Endothelial cell of umbilical vein (primary cell): ENCODE measurements around the gene INPP5B. TPM values are rescaled to one million over a fixed set of nuclear protein-coding genes. Genes with fewer than 3 reads are reported as not detected.
A peak's percentile ranks its signal among the peaks of the same experiment; 100 is the strongest.

ENCODE experiments used
- BruUV-seq: library from RNA; stranded (reverse); fragments of 400-500 nt; replicated peaks from 2 replicates; lab custom pipeline; 2021; lab: Mats Ljungman, UMichigan
- CTCF ChIA-PET: fragments of 300-600, 350-600 bp; sonication (Branson Sonifier 250); formaldehyde crosslinking; loops from one replicate; lab custom pipeline; 2021; ENCODE audit warnings: antibody characterized with exemption, inconsistent platforms; lab: Charles Lee
- POLR2A ChIA-PET: fragments of 300-600, 350-600 bp; sonication (Branson Sonifier 250); formaldehyde crosslinking; loops from one replicate; lab custom pipeline; 2021; ENCODE audit warnings: antibody characterized with exemption, inconsistent platforms; lab: Charles Lee
- DNase-seq: peaks from one replicate; pipeline ENCODE4 v3.0.0-alpha.2; 2011; ENCODE audit warnings: low read depth, low spot score
- FAIRE-seq: peaks from 2 replicates; lab custom pipeline; 2011; peaks lifted over from hg19 to GRCh38; lab: Jason Lieb, UNC
- H2AFZ ChIP-seq: 2 replicates; pipeline ENCODE4 v1.6.0; 2012; ENCODE audit warnings: low read depth, low read length, control low read depth, inconsistent platforms
- H3K27ac ChIP-seq: 2 replicates; pipeline ENCODE4 v1.5.1; 2011; ENCODE audit warnings: low read depth, mild to moderate bottlenecking, control low read depth, low read length, moderate library complexity; ENCODE audit not compliant: insufficient read depth
- H3K27me3 ChIP-seq, 2 experiments: 2 replicates each; pipeline versions ENCODE4 v1.6.0 to v1.6.1; 2011; ENCODE audit warnings: low read length in 2 of 2, mixed read lengths in 1 of 2; ENCODE audit not compliant: control insufficient read depth in 2 of 2, insufficient read depth in 2 of 2
- H3K36me3 ChIP-seq, 2 experiments: 2 replicates in 1 of 2; 3 replicates in 1 of 2; pipeline ENCODE4 v1.5.1; 2011; ENCODE audit warnings: low read length in 2 of 2, mild to moderate bottlenecking in 1 of 2, moderate library complexity in 1 of 2; ENCODE audit not compliant: control insufficient read depth in 2 of 2, insufficient read depth in 2 of 2; ENCODE audit errors: extremely low read depth in 1 of 2
- H3K4me1 ChIP-seq: 3 replicates; pipeline ENCODE4 v1.5.1; 2011; ENCODE audit warnings: mild to moderate bottlenecking, low read length; ENCODE audit not compliant: control insufficient read depth, insufficient read depth; ENCODE audit errors: extremely low read depth
- H3K4me2 ChIP-seq: 2 replicates; pipeline ENCODE4 v1.6.1; 2011; ENCODE audit warnings: low read length, control low read depth, mixed read lengths; ENCODE audit not compliant: insufficient read depth
- H3K4me3 ChIP-seq, 3 experiments: fragments of 200-600 bp in 1 of 3; sonication (generic), shearing (Covaris generic) in 1 of 3; replicated peaks in 1 of 3; 2 replicates each; pipeline ENCODE4 v1.5.1; 2011 to 2016; ENCODE audit warnings: control low read depth in 3 of 3, low read length in 3 of 3, mild to moderate bottlenecking in 2 of 3, inconsistent platforms in 1 of 3, low read depth in 1 of 3, moderate library complexity in 1 of 3; ENCODE audit not compliant: insufficient read depth in 1 of 3
- H3K79me2 ChIP-seq: 2 replicates; pipeline ENCODE4 v1.6.0; 2012; ENCODE audit warnings: low read length, inconsistent platforms; ENCODE audit not compliant: control insufficient read depth, insufficient read depth
- H3K9ac ChIP-seq: replicated peaks from 2 replicates; pipeline ENCODE3; 2011; ENCODE audit warnings: low read length, control low read depth; ENCODE audit not compliant: insufficient read depth; ENCODE audit errors: extremely low read depth
- H3K9me1 ChIP-seq: replicated peaks from 3 replicates; pipeline ENCODE4 v1.6.0; 2011; ENCODE audit warnings: mild to moderate bottlenecking, low read length; ENCODE audit not compliant: control insufficient read depth, insufficient read depth; ENCODE audit errors: extremely low read depth
- H3K9me3 ChIP-seq: replicated peaks from 2 replicates; pipeline ENCODE4 v1.5.1; 2012; ENCODE audit warnings: low read length, inconsistent platforms; ENCODE audit not compliant: control insufficient read depth, insufficient read depth
- H4K20me1 ChIP-seq: replicated peaks from 2 replicates; pipeline ENCODE3; 2011; ENCODE audit warnings: mild to moderate bottlenecking, low read length; ENCODE audit not compliant: control insufficient read depth, insufficient read depth; ENCODE audit errors: extremely low read depth
- EZH2 ChIP-seq: IDR thresholded peaks from 2 replicates; pipeline ENCODE4 v1.6.1; 2012; ENCODE audit warnings: borderline replicate concordance, low read depth, mild to moderate bottlenecking, moderate library complexity, low read length, inconsistent platforms; ENCODE audit not compliant: severe bottlenecking
- FOS ChIP-seq: IDR thresholded peaks from 2 replicates; pipeline ENCODE4 v1.6.1; 2011; ENCODE audit warnings: mild to moderate bottlenecking, low read length, moderate library complexity, borderline replicate concordance; ENCODE audit not compliant: insufficient read depth
- GATA2 ChIP-seq: IDR thresholded peaks from 2 replicates; pipeline ENCODE4 v1.7.0; 2011; ENCODE audit warnings: low read depth, mild to moderate bottlenecking, moderate library complexity, mixed read lengths, low read length; ENCODE audit not compliant: insufficient read length, insufficient read depth
- JUN ChIP-seq: IDR thresholded peaks from 2 replicates; pipeline ENCODE4 v1.6.1; 2011; ENCODE audit warnings: borderline replicate concordance, low read depth; ENCODE audit not compliant: insufficient read length, insufficient read depth
- POLR2A ChIP-seq: IDR thresholded peaks from 2 replicates; pipeline ENCODE4 v1.6.1; 2012; ENCODE audit warnings: low read depth, mild to moderate bottlenecking, control low read depth, low read length
- POLR2AphosphoS5 ChIP-seq: IDR thresholded peaks from 2 replicates; pipeline ENCODE4 v1.6.1; 2012; ENCODE audit warnings: low read depth, mild to moderate bottlenecking, control low read depth, low read length, moderate library complexity; ENCODE audit not compliant: insufficient read depth
- dilution Hi-C: fragments of 300-500 bp; cut with MboI; formaldehyde crosslinking; loops from one replicate; pipeline ENCODE4 v1.15.0; 2019; ENCODE audit warnings: low sequenced_read_pairs; ENCODE audit not compliant: extremely low pct_ligation_motif_present
- intact Hi-C: fragments of 100-400 bp; cut with micrococcal nuclease; formaldehyde crosslinking; loops from one replicate; pipeline ENCODE4 v1.10.0; 2022
- polyA plus RNA-seq, 4 experiments: library from polyadenylated mRNA; depleted of rRNA in 3 of 4; stranded (reverse) in 3 of 4; unstranded in 1 of 4; fragments of >200 nt; gene quantifications; 2 replicates each; pipeline versions ENCODE4 v1.2.1 to v1.2.3, GENCODE V29; 2011 to 2012; ENCODE audit warnings: missing spikeins in 1 of 4
- total RNA-seq: library from RNA; stranded (reverse); gene quantifications from 2 replicates; pipeline ENCODE4 v1.2.3, GENCODE V29; 2021
- TF ChIP-seq, protein P1 (sequence below): IDR thresholded peaks from 2 replicates; pipeline ENCODE4 v1.6.1; 2011; ENCODE audit not compliant: insufficient read depth, insufficient read length

INPP5B gene
- total and polyA plus RNA-seq, 2 donors (not counting 3 experiments of a cell fraction or from before 2014, with no cell fraction given) = 7.4 to 14.7 TPM

DNA sequence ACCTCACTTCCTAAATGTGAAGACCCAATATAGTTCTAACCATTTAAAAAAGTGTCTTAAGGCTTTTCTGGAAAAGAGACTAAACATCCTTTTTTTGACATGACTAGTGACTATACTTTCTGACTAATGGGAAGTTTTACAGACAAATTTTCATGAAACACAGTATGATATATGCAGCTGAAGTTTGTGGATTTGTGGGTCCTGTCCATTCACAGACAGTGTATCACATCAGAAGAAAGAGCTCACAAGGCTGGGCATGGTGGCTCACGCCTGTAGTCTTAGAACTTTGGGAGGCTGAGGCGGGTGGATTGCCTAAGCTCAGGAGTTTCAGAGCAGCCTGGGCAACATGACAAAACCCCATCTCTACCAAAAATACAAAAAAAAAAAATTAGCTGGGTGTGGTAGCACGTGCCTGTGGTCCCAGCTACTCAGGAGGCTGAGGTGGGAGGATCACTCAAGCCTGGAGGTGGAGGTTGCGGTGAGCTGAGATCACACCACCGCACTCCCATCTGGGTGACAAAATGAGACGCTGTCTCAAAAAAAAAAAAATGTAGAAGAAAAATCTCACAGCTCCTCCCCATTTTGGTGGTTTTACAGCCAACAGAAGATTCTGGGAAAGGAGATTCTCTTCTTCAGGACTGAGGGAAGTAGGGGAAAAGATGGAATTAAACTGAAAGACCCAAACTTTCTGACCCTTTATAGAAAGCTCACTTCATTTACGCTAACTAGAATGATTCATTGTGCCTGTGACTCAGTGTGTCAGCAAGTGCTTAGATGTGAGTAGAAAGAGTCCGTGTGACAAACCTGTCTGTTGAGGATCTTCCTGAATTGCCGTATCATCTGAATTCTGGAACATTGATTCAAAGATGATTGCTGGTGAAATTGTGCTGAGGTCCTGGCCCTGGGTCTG, 123.7 kb downstream of the INPP5B start:
- ChIA-PET CTCF (interaction anchor here (1.1 kb wide), 1 partner anchor 36 kb away, joined by 5 read pairs; the partner anchor contains the start of gene MTF1), POLR2A (no interaction called here)
- no peaks in the 10 kb centered on the region for H4K20me1 ChIP-seq
- intact Hi-C loops = no loop called here
- H3K79me2 ChIP-seq = no peaks in the 10 kb centered on the region
- H3K9me3 ChIP-seq = no peaks in the 10 kb centered on the region
- no peak overlapping the region for H3K4me3 ChIP-seq
- dilution Hi-C loops = no loop called here
- no peaks in the 10 kb centered on the region for H3K4me1 ChIP-seq
- no peak overlapping the region for H3K9ac ChIP-seq
- H3K4me2 ChIP-seq = no peak overlapping the region
- H3K27me3 ChIP-seq = no peaks in the 10 kb centered on the region
- peaks cover 7 to 16% of the 10 kb centered on the region in 2 experiments for H3K36me3 ChIP-seq
- TF ChIP-seq GATA2 (no peak), POLR2A (no peak), FOS (no peak), EZH2 (no peak)
- TF ChIP-seq, protein P1, sequence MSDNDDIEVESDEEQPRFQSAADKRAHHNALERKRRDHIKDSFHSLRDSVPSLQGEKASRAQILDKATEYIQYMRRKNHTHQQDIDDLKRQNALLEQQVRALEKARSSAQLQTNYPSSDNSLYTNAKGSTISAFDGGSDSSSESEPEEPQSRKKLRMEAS = no peak
- H3K27ac ChIP-seq = no peak overlapping the region
- no peaks in the 10 kb centered on the region for H3K9me1 ChIP-seq
- DNase-seq (no peak), FAIRE-seq (peak; percentile 24)
- H2AFZ ChIP-seq = no peak overlapping the region
- no TSS peak for BruUV-seq

DNA sequence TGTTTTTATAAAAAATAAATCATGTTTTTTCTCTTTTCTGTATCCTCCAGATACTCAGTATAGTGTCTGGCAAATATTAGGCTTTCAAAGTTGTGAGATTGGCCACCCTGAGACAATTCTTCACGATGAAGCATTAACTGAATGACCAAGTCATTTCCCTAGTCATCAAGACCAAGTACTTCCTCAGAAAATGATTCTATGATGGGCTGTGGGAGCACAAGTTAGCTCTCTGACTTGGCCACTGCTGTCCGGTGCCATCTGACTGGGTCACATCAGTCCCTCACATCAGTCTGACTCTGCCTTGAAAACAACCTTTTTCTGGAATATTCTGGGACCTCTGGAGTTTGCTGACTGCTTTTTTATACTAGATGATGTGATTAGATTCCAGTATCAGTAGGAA, 125.4 kb downstream of the INPP5B start:
- BruUV-seq = no TSS peak
- Histone ChIP-seq H2AFZ (no peak overlapping the region), H3K4me1 (no peaks in the 10 kb centered on the region), H4K20me1 (no peaks in the 10 kb centered on the region), H3K27me3 (no peaks in the 10 kb centered on the region), H3K9me1 (no peaks in the 10 kb centered on the region), H3K9ac (no peak overlapping the region), H3K4me3 (no peak overlapping the region), H3K36me3 (peaks cover 7 to 19% of the 10 kb centered on the region in 2 experiments), H3K4me2 (no peak overlapping the region), H3K9me3 (no peaks in the 10 kb centered on the region), H3K27ac (no peak overlapping the region), H3K79me2 (no peaks in the 10 kb centered on the region)
- dilution Hi-C loops (no loop called here), intact Hi-C loops (no loop called here)
- DNase-seq = no peak
- ChIA-PET POLR2A (no interaction called here), CTCF (no interaction called here)
- no peak for FAIRE-seq
- TF ChIP-seq POLR2AphosphoS5 (no peak), FOS (no peak), JUN (no peak), GATA2 (no peak)
